SK-N-MC (cell line): ENCODE results near the gene PIGK.
"Not testable (repeated sequence)": the region's sequence is repeated elsewhere in the genome, so short reads cannot be mapped to it uniquely, and the experiment has no call there.

ENCODE experiments used
- DNase-seq: peaks from one replicate; pipeline ENCODE4 v3.0.0-alpha.2; 2011; ENCODE audit warnings: low read depth, low spot score
- H3K27ac ChIP-seq: fragments of 200-600 bp; sonication (generic); 2 replicates; pipeline ENCODE4 v1.5.1; 2016; ENCODE audit warnings: mixed run types
- H3K36me3 ChIP-seq: fragments of 200-600 bp; sonication (generic); 2 replicates; pipeline ENCODE4 v1.6.1; 2017; ENCODE audit warnings: antibody characterized with exemption, low read length, mixed read lengths; ENCODE audit not compliant: insufficient read depth
- H3K4me3 ChIP-seq: fragments of 200-600 bp; sonication (generic); 2 replicates; pipeline ENCODE4 v1.5.1; 2016
- H3K9ac ChIP-seq: fragments of 200-600 bp; sonication (generic); 2 replicates; pipeline ENCODE4 v1.8.0; 2017; ENCODE audit warnings: mixed run types, mixed read lengths; ENCODE audit not compliant: insufficient read length
- H3K9me3 ChIP-seq: fragments of 200-600 bp; sonication (generic); 2 replicates; pipeline ENCODE4 v1.6.1; 2017; ENCODE audit warnings: low read depth, mild to moderate bottlenecking, antibody characterized with exemption, low read length, moderate library complexity, mixed read lengths
- EZH2 ChIP-seq: fragments of 200-600 bp; sonication (generic); IDR thresholded peaks from one replicate; pipeline ENCODE4 v1.6.1; 2017; ENCODE audit warnings: antibody characterized with exemption
- FOXP2 ChIP-seq: optimal IDR thresholded peaks from 2 replicates; pipeline ENCODE3; 2011; ENCODE audit warnings: mild to moderate bottlenecking, moderate library complexity; ENCODE audit not compliant: insufficient read depth; ENCODE audit errors: extremely low read length, control extremely low read depth
- POLR2AphosphoS5 ChIP-seq: IDR thresholded peaks from 2 replicates; pipeline ENCODE4 v1.6.1; 2012; ENCODE audit warnings: mild to moderate bottlenecking, low read depth, low read length, borderline replicate concordance

Gene PIGK

GRCh38 chr1:77182083-77182482, 37.1 kb downstream of the PIGK start:
- no peaks in the 10 kb centered on the region for H3K36me3 ChIP-seq
- no peak overlapping the region for H3K27ac ChIP-seq
- H3K4me3 ChIP-seq, result no peak overlapping the region
- TF ChIP-seq FOXP2 (no peak), POLR2AphosphoS5 (no peak), EZH2 (no peak)
- H3K9ac ChIP-seq, result no peak overlapping the region
- DNase-seq, result no peak
- peaks cover 3% of the 10 kb centered on the region; the same call in 1 of the 2 replicates for H3K9me3 ChIP-seq

- no peak overlapping the region for H3K4me3 ChIP-seq
- no peak overlapping the region for H3K27ac ChIP-seq
- DNase-seq, result no peak
- peaks cover 16% of the 10 kb centered on the region; the same call in 1 of the 2 replicates for H3K9me3 ChIP-seq
- TF ChIP-seq FOXP2 (no peak), EZH2 (no peak), POLR2AphosphoS5 (no peak)
- no peaks in the 10 kb centered on the region for H3K36me3 ChIP-seq
- H3K9ac ChIP-seq, result no peak overlapping the region
Observed at GRCh38 chr1:77179632-77180031, 39.6 kb downstream of the PIGK start.

DNA sequence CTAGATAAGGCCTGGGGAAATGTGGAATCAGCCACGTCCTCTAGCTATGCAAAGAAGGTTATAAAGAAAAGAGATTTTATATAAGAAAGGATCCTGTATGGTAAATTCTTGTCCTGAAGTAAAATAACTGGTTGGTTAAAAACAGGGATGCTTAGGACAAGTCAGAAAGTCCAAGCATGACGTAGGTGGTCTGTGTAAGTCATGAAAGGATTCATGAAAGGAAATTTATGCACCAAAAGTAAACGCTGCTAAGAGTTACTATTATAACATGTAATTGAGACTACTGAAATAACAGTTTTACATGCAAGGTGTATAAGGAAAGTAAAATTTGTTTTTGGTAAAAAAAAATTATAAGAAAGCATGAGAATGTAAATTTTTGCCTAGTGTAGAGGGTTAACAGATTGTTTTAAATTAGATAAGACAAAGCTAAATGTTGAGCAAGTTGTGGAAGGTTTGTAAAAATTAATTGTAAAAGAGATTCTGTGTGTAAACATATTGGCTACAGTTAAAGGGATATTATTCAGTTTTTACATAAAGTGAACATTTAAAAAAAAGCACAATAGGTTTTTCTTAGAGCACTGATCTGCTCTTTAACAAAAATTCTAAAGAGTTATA, 43.9 kb downstream of the PIGK start:
- H3K4me3 ChIP-seq, result no peak overlapping the region
- no peak for TF ChIP-seq EZH2
- no peak for TF ChIP-seq FOXP2
- TF ChIP-seq POLR2AphosphoS5, result no peak
- 0 out of 2 replicates have a peak, but pooled peaks cover 3% of the 10 kb centered on the region for H3K36me3 ChIP-seq
- peaks cover 16% of the 10 kb centered on the region; the same call in 1 of the 2 replicates for H3K9me3 ChIP-seq
- no peak overlapping the region for H3K27ac ChIP-seq
- H3K9ac ChIP-seq, result no peak overlapping the region
- no peak for DNase-seq

DNA sequence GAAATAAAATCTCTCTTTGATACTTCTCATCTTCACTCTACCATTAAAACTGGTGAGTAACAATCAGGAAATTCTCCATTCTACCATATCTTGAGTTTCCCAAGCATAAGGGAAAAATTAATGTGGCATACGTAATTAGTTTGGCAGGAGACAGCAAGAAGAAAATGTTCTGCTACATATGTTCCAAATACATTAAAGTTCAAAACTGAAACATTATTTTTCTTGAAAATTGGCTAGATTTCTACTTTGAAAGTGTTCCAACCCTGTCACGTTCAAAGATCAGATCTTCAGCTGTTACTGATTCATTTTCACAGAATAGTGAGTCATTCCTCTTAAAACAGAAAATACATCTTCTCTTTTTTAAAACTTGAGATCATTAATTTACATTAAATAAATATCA, 48.5 kb downstream of the PIGK start:
- Histone ChIP-seq H3K4me3 (no peak overlapping the region), H3K9me3 (peaks cover 5% of the 10 kb centered on the region; the same call in 1 of the 2 replicates), H3K36me3 (0 out of 2 replicates have a peak, but pooled peaks cover 3% of the 10 kb centered on the region), H3K9ac (no peak overlapping the region), H3K27ac (peak overlapping the region; percentile 55)
- no peak for TF ChIP-seq POLR2AphosphoS5
- TF ChIP-seq FOXP2, result no peak
- TF ChIP-seq EZH2, result no peak
- no peak for DNase-seq

GRCh38 chr1:77168358-77168757, 50.9 kb downstream of the PIGK start:
- no peak for DNase-seq
- TF ChIP-seq FOXP2 (no peak), POLR2AphosphoS5 (no peak), EZH2 (no peak)
- Histone ChIP-seq H3K9me3 (no peaks in the 10 kb centered on the region), H3K4me3 (no peak overlapping the region), H3K27ac (no peak overlapping the region), H3K9ac (no peak overlapping the region), H3K36me3 (0 out of 2 replicates have a peak, but pooled peaks cover 3% of the 10 kb centered on the region)

GRCh38 chr1:77164434-77164944, 54.7 kb downstream of the PIGK start:
- no peak overlapping the region for H3K4me3 ChIP-seq
- TF ChIP-seq POLR2AphosphoS5 (no peak), EZH2 (no peak), FOXP2 (no peak)
- H3K36me3 ChIP-seq, result peaks cover 8% of the 10 kb centered on the region
- no peaks in the 10 kb centered on the region for H3K9me3 ChIP-seq
- no peak overlapping the region for H3K9ac ChIP-seq
- no peak overlapping the region for H3K27ac ChIP-seq
- no peak for DNase-seq

DNA sequence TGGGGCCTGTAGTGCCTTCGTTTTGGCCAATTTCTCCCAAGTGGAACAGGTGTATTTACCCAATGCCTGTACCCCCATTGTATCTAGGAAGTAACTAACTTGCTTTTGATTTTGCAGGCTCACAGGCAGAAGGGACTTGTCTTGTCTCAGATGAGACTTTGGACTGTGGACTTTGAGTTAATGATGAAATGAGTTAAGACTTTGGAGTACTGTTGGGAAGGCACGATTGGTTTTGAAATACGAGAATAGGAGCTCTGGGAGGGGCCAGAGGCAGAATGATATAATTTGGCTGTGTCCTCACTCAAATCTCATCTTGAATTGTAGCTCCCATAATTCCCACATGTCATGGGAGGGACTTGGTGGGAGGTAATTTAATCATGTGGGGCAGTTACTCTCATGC, 59.5 kb downstream of the PIGK start:
- H3K9me3 ChIP-seq, H3K9ac ChIP-seq, DNase-seq, H3K4me3 ChIP-seq, H3K36me3 ChIP-seq, H3K27ac ChIP-seq: not testable (repeated sequence)

DNA sequence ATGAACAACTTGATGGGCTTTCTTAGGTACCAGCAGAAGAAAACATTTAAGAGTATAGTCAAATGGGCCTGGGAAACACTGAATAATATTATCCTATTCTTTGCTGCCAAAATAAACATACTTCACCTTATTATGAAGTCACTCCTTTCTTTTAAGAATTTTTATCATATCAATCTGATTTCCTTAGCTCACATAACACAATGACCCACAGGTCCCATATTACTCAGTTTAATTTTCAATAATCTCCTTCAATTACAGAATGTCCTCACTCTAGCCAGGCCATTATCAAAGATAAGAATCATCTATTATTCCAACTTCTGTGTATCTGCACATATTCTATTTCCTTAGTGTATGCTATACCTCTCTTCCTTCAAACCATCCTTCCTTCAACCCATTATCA, 63.0 kb downstream of the PIGK start:
- Histone ChIP-seq H3K4me3 (no peak overlapping the region), H3K9me3 (no peaks in the 10 kb centered on the region), H3K36me3 (peaks cover 8% of the 10 kb centered on the region), H3K27ac (no peak overlapping the region), H3K9ac (no peak overlapping the region)
- no peak for DNase-seq
- no peak for TF ChIP-seq EZH2
- TF ChIP-seq POLR2AphosphoS5, result no peak
- TF ChIP-seq FOXP2, result no peak

DNA sequence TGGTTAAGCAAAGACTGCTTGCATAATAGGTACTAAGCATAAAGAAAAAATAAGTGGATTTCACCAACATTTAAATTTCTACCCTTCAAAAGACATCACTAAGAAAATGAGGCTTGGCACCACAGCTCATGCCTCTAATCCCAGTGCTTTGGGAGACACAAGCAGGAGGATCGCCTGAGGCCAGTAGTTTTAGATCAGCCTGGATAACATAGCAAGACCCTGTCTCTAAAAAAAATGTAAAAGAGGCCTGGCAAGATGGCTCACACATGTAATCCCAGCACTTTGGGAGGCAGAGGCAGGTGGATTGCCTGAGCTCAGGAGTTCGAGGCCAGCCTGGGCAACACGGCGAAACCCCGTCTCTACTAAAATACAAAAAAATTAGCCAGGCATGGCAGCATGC, 73.0 kb downstream of the PIGK start:
- H3K9me3 ChIP-seq, result no peaks in the 10 kb centered on the region
- no peak overlapping the region for H3K27ac ChIP-seq
- DNase-seq, result no peak
- H3K36me3 ChIP-seq, result no peaks in the 10 kb centered on the region
- no peak for TF ChIP-seq EZH2
- TF ChIP-seq POLR2AphosphoS5, result no peak
- TF ChIP-seq FOXP2, result no peak
- H3K9ac ChIP-seq, result no peak overlapping the region
- no peak overlapping the region for H3K4me3 ChIP-seq
